ENCODE results near the gene CTU2.

Gene CTU2

GRCh38 chr16:88723911-88724310 is 17.6 kb downstream of the CTU2 start:
- Mint-ChIP-seq H3K27ac (peak overlapping the region in 1 of 2 donors; percentile 46), H3K27me3 (no peaks in the 10 kb centered on the region), H3K9me3 (no peaks in the 10 kb centered on the region), H3K4me1 (no peaks in the 10 kb centered on the region), H3K4me3 (no peak overlapping the region)
- ATAC-seq (no peak), DNase-seq (no peak)

- Mint-ChIP-seq H3K27me3 (no peaks in the 10 kb centered on the region), H3K27ac (no peak overlapping the region), H3K4me1 (no peaks in the 10 kb centered on the region), H3K4me3 (no peak overlapping the region), H3K9me3 (no peaks in the 10 kb centered on the region)
- no peak for DNase-seq
- peak; percentile 22 for ATAC-seq
Observed at GRCh38 chr16:88724855-88725555, 18.7 kb downstream of the CTU2 start.

GRCh38 chr16:88725609-88726407 is 19.5 kb downstream of the CTU2 start:
- Mint-ChIP-seq H3K9me3 (no peaks in the 10 kb centered on the region), H3K4me3 (no peak overlapping the region), H3K27me3 (no peaks in the 10 kb centered on the region), H3K27ac (no peak overlapping the region), H3K4me1 (no peaks in the 10 kb centered on the region)
- DNase-seq (no peak), ATAC-seq (no peak)

- DNase-seq (no peak), ATAC-seq (no peak)
- no peak overlapping the region for H3K4me3 Mint-ChIP-seq
- no peak overlapping the region for H3K27ac Mint-ChIP-seq
- peaks cover 5% of the 10 kb centered on the region for H3K4me1 Mint-ChIP-seq
- no peaks in the 10 kb centered on the region for H3K27me3 Mint-ChIP-seq
- no peaks in the 10 kb centered on the region for H3K9me3 Mint-ChIP-seq
Observed at GRCh38 chr16:88726408-88726749, 20.1 kb downstream of the CTU2 start.

- no peak overlapping the region for H3K27ac Mint-ChIP-seq
- H3K9me3 Mint-ChIP-seq, result no peaks in the 10 kb centered on the region
- DNase-seq (no peak), ATAC-seq (no peak)
- no peaks in the 10 kb centered on the region for H3K27me3 Mint-ChIP-seq
- H3K4me3 Mint-ChIP-seq, result no peak overlapping the region
- peaks cover 8% of the 10 kb centered on the region for H3K4me1 Mint-ChIP-seq
Observed at GRCh38 chr16:88726981-88727380, 20.7 kb downstream of the CTU2 start.

- Mint-ChIP-seq H3K9me3 (no peaks in the 10 kb centered on the region), H3K27me3 (no peaks in the 10 kb centered on the region), H3K4me1 (peaks cover 8% of the 10 kb centered on the region), H3K27ac (no peak overlapping the region), H3K4me3 (no peak overlapping the region)
- no peak for ATAC-seq
- no peak for DNase-seq
Observed at GRCh38 chr16:88727871-88728270, 21.6 kb downstream of the CTU2 start.

GRCh38 chr16:88730632-88731607 is 24.6 kb downstream of the CTU2 start:
- DNase-seq (no peak), ATAC-seq (no peak)
- Mint-ChIP-seq H3K9me3 (no peaks in the 10 kb centered on the region), H3K27me3 (no peaks in the 10 kb centered on the region), H3K4me1 (peaks cover 8% of the 10 kb centered on the region), H3K27ac (peak overlapping the region; percentile 81 to 89), H3K4me3 (no peak overlapping the region)

GRCh38 chr16:88731699-88732098 is 25.4 kb downstream of the CTU2 start:
- H3K4me1 Mint-ChIP-seq, result peaks cover 8% of the 10 kb centered on the region

GRCh38 chr16:88732172-88732960 is 26.1 kb downstream of the CTU2 start:
- Mint-ChIP-seq H3K4me3 (no peak overlapping the region), H3K27ac (peak overlapping the region in 1 of 2 donors; percentile 42), H3K4me1 (peaks cover 8% of the 10 kb centered on the region), H3K27me3 (no peaks in the 10 kb centered on the region), H3K9me3 (no peaks in the 10 kb centered on the region)
- ATAC-seq, result peak; percentile 16
- DNase-seq, result no peak

More at GRCh38 chr16:88731699-88732098, 25.4 kb downstream of the CTU2 start:
- Mint-ChIP-seq H3K4me3 (no peak overlapping the region), H3K27me3 (no peaks in the 10 kb centered on the region), H3K27ac (no peak overlapping the region), H3K9me3 (no peaks in the 10 kb centered on the region)
- no peak for DNase-seq
- peak; percentile 39 for ATAC-seq

GRCh38 chr16:88732961-88733294 is 26.6 kb downstream of the CTU2 start:
- Mint-ChIP-seq H3K4me1 (peaks cover 14% of the 10 kb centered on the region), H3K27ac (peak overlapping the region in 1 of 2 donors; percentile 42), H3K9me3 (no peaks in the 10 kb centered on the region), H3K27me3 (no peaks in the 10 kb centered on the region), H3K4me3 (no peak overlapping the region)
- no peak for DNase-seq
- no peak for ATAC-seq

GRCh38 chr16:88733630-88734360 is 27.5 kb downstream of the CTU2 start:
- H3K4me1 Mint-ChIP-seq, result peaks cover 17% of the 10 kb centered on the region
- ATAC-seq, result no peak
- H3K4me3 Mint-ChIP-seq, result no peak overlapping the region
- no peaks in the 10 kb centered on the region for H3K9me3 Mint-ChIP-seq
- no peak for DNase-seq
- H3K27me3 Mint-ChIP-seq, result no peaks in the 10 kb centered on the region
- H3K27ac Mint-ChIP-seq, result no peak overlapping the region

- no peak for ATAC-seq
- Mint-ChIP-seq H3K27me3 (no peaks in the 10 kb centered on the region), H3K4me3 (no peak overlapping the region), H3K4me1 (peaks cover 17% of the 10 kb centered on the region), H3K27ac (no peak overlapping the region), H3K9me3 (no peaks in the 10 kb centered on the region)
- DNase-seq, result no peak
Observed at GRCh38 chr16:88734361-88734728, 28.0 kb downstream of the CTU2 start.

- H3K4me1 Mint-ChIP-seq, result peaks cover 17% of the 10 kb centered on the region
- no peak overlapping the region for H3K4me3 Mint-ChIP-seq
- ATAC-seq (no peak), DNase-seq (no peak)
- no peaks in the 10 kb centered on the region for H3K9me3 Mint-ChIP-seq
- H3K27me3 Mint-ChIP-seq, result no peaks in the 10 kb centered on the region
- H3K27ac Mint-ChIP-seq, result peak overlapping the region in 1 of 2 donors; percentile 54
Observed at GRCh38 chr16:88735121-88735520, 28.8 kb downstream of the CTU2 start.

GRCh38 chr16:88735616-88736015 is 29.3 kb downstream of the CTU2 start:
- H3K27ac Mint-ChIP-seq, result no peak overlapping the region
- H3K4me3 Mint-ChIP-seq, result no peak overlapping the region
- peaks cover 17% of the 10 kb centered on the region for H3K4me1 Mint-ChIP-seq
- DNase-seq, result no peak
- H3K9me3 Mint-ChIP-seq, result no peaks in the 10 kb centered on the region
- no peaks in the 10 kb centered on the region for H3K27me3 Mint-ChIP-seq
- no peak for ATAC-seq

Measured in stimulated activated naive CD8-positive, alpha-beta T cell treated with anti-CD3 and anti-CD28 coated beads, Interleukin-15, amount 100 ng/mL, for 72 hours (primary cell).